H1 (cell line): ENCODE results near the gene TPSAB1. TPM values are rescaled to one million over a fixed set of nuclear protein-coding genes. Genes with fewer than 3 reads are reported as not detected.

Experiments
- CTCF ChIA-PET: fragments of 300-600 bp; sonication (Branson Sonifier 250); formaldehyde crosslinking; loops from one replicate; lab custom pipeline; 2021; ENCODE audit not compliant: partially characterized antibody; lab: Charles Lee
- POLR2A ChIA-PET: fragments of 300-600 bp; sonication (Branson Sonifier 250); formaldehyde crosslinking; loops from one replicate; lab custom pipeline; 2021; ENCODE audit warnings: inconsistent platforms; ENCODE audit not compliant: partially characterized antibody; lab: Charles Lee
- DNase-seq, 2 experiments: peaks; one replicate each; pipeline versions ENCODE4 v3.0.0 to v3.0.0-alpha.2; 2010 to 2022; ENCODE audit warnings: low spot score in 2 of 2, low read depth in 1 of 2, mixed read lengths in 1 of 2
- FAIRE-seq: peaks from 2 replicates; lab custom pipeline; 2011; peaks lifted over from hg19 to GRCh38; lab: Jason Lieb, UNC
- H2AFZ ChIP-seq: 2 replicates; pipeline ENCODE4 v1.8.1; 2012; ENCODE audit warnings: low read length, inconsistent platforms
- H2AK5ac ChIP-seq: 2 replicates; pipeline ENCODE4 v1.6.1; 2013; ENCODE audit warnings: low read depth, low read length
- H2BK120ac ChIP-seq: replicated peaks from 2 replicates; pipeline ENCODE3; 2013; ENCODE audit warnings: low read depth, low read length, inconsistent platforms
- H2BK12ac ChIP-seq: 2 replicates; pipeline ENCODE4 v1.6.1; 2013; ENCODE audit warnings: low read depth, low read length
- H2BK15ac ChIP-seq: 2 replicates; pipeline ENCODE4 v1.6.1; 2013; ENCODE audit warnings: low read length
- H2BK20ac ChIP-seq: 2 replicates; pipeline ENCODE4 v1.6.1; 2013; ENCODE audit warnings: low read length
- H2BK5ac ChIP-seq: 2 replicates; pipeline ENCODE4 v1.6.1; 2013; ENCODE audit warnings: low read depth, low read length
- H3K14ac ChIP-seq: 2 replicates; pipeline ENCODE4 v1.6.1; 2013; ENCODE audit warnings: inconsistent platforms; ENCODE audit not compliant: insufficient read length
- H3K18ac ChIP-seq: 2 replicates; pipeline ENCODE4 v1.6.1; 2013; ENCODE audit warnings: low read length; ENCODE audit errors: extremely low read depth
- H3K23ac ChIP-seq: 2 replicates; pipeline ENCODE4 v1.6.1; 2013; ENCODE audit warnings: inconsistent platforms; ENCODE audit not compliant: insufficient read length
- H3K23me2 ChIP-seq: 2 replicates; pipeline ENCODE4 v1.6.1; 2013; ENCODE audit warnings: low read depth, low read length
- H3K27ac ChIP-seq: 2 replicates; pipeline ENCODE4 v1.6.1; 2011; ENCODE audit warnings: low read depth, low read length, inconsistent platforms
- H3K27me3 ChIP-seq, 4 experiments: replicated peaks in 1 of 4; 1 replicate in 1 of 4; 2 replicates in 3 of 4; pipeline versions ENCODE4 v1.6.1 to v1.8.1; 2011 to 2013; ENCODE audit warnings: low read length in 3 of 4, mild to moderate bottlenecking in 3 of 4, inconsistent platforms in 2 of 4, mixed read lengths in 2 of 4, moderate library complexity in 1 of 4; ENCODE audit not compliant: control insufficient read depth in 3 of 4, insufficient read depth in 3 of 4; ENCODE audit errors: extremely low read depth in 1 of 4
- H3K36me3 ChIP-seq, 4 experiments: 2 replicates each; pipeline versions ENCODE4 v1.6.1 to v1.8.1; 2011 to 2013; ENCODE audit warnings: mild to moderate bottlenecking in 4 of 4, low read length in 3 of 4, moderate library complexity in 2 of 4, control low read depth in 1 of 4, inconsistent platforms in 1 of 4; ENCODE audit not compliant: insufficient read depth in 4 of 4, control insufficient read depth in 2 of 4
- H3K4ac ChIP-seq: replicated peaks from 2 replicates; pipeline ENCODE3; 2013; ENCODE audit warnings: low read length, low read depth, mixed read lengths, inconsistent platforms; ENCODE audit not compliant: insufficient read length
- H3K4me1 ChIP-seq, 4 experiments: replicated peaks in 1 of 4; 1 replicate in 1 of 4; 2 replicates in 3 of 4; pipeline versions ENCODE4 v1.6.1 to v1.8.1; 2011 to 2013; ENCODE audit warnings: low read length in 3 of 4, inconsistent platforms in 2 of 4, mixed read lengths in 1 of 4; ENCODE audit not compliant: insufficient read depth in 4 of 4, control insufficient read depth in 3 of 4
- H3K4me2 ChIP-seq, 2 experiments: 2 replicates each; pipeline versions ENCODE4 v1.6.1 to v1.8.1; 2011 to 2013; ENCODE audit warnings: low read depth in 2 of 2, low read length in 2 of 2, control low read depth in 1 of 2, inconsistent platforms in 1 of 2, mild to moderate bottlenecking in 1 of 2; ENCODE audit not compliant: insufficient read depth in 1 of 2
- H3K4me3 ChIP-seq, 4 experiments: fragments of 200-600, 300-600 bp in 1 of 4; sonication (generic), shearing (Covaris generic), sonication (Bioruptor Twin) in 1 of 4; 2 replicates each; pipeline versions ENCODE4 v1.5.1 to v1.8.1; 2011 to 2016; ENCODE audit warnings: low read length in 4 of 4, low read depth in 3 of 4, control low read depth in 2 of 4, inconsistent platforms in 2 of 4, mild to moderate bottlenecking in 2 of 4, mixed read lengths in 1 of 4, moderate library complexity in 1 of 4; ENCODE audit not compliant: insufficient read depth in 2 of 4; ENCODE audit errors: extremely low read depth in 1 of 4
- H3K56ac ChIP-seq: replicated peaks from 2 replicates; pipeline ENCODE3; 2013; ENCODE audit warnings: low read depth, mild to moderate bottlenecking, mixed read lengths, low read length, inconsistent platforms; ENCODE audit not compliant: insufficient read length
- H3K79me1 ChIP-seq: 2 replicates; pipeline ENCODE4 v1.6.1; 2013; ENCODE audit warnings: low read depth, low read length, control low read depth
- H3K79me2 ChIP-seq, 2 experiments: 2 replicates each; pipeline versions ENCODE4 v1.6.1 to v1.8.1; 2012 to 2013; ENCODE audit warnings: low read length in 2 of 2, mild to moderate bottlenecking in 2 of 2, inconsistent platforms in 1 of 2; ENCODE audit not compliant: insufficient read depth in 2 of 2, control insufficient read depth in 1 of 2
- H3K9ac ChIP-seq, 4 experiments: replicated peaks in 1 of 4; 1 replicate in 1 of 4; 2 replicates in 3 of 4; pipeline versions ENCODE4 v1.6.1 to v1.8.1; 2011 to 2013; ENCODE audit warnings: low read depth in 3 of 4, low read length in 3 of 4, control low read depth in 2 of 4, mild to moderate bottlenecking in 2 of 4, moderate library complexity in 2 of 4, inconsistent platforms in 1 of 4; ENCODE audit errors: extremely low read depth in 1 of 4
- H3K9me3 ChIP-seq, 2 experiments: 2 replicates each; pipeline versions ENCODE4 v1.6.1 to v1.8.1; 2012 to 2013; ENCODE audit warnings: mild to moderate bottlenecking in 2 of 2, moderate library complexity in 2 of 2, control low read depth in 1 of 2, inconsistent platforms in 1 of 2, low read depth in 1 of 2, low read length in 1 of 2, mixed read lengths in 1 of 2; ENCODE audit not compliant: insufficient read depth in 2 of 2
- H4K20me1 ChIP-seq, 2 experiments: replicated peaks in 1 of 2; 2 replicates each; pipeline versions ENCODE3 to v1.8.1; 2011 to 2013; ENCODE audit warnings: inconsistent platforms in 2 of 2, low read length in 2 of 2, mild to moderate bottlenecking in 1 of 2; ENCODE audit not compliant: insufficient read depth in 2 of 2, control insufficient read depth in 1 of 2
- H4K5ac ChIP-seq: 2 replicates; pipeline ENCODE4 v1.6.1; 2013; ENCODE audit warnings: low read length, low read depth, mixed read lengths, inconsistent platforms; ENCODE audit not compliant: insufficient read length
- H4K8ac ChIP-seq: 2 replicates; pipeline ENCODE4 v1.8.0; 2013; ENCODE audit warnings: mild to moderate bottlenecking, moderate library complexity, low read length, inconsistent platforms; ENCODE audit not compliant: insufficient read depth; ENCODE audit errors: extremely low read depth
- H4K91ac ChIP-seq: replicated peaks from 2 replicates; pipeline ENCODE3; 2013; ENCODE audit warnings: low read length, mixed read lengths, inconsistent platforms; ENCODE audit not compliant: insufficient read length
- CBX5 ChIP-seq: fragments of 300-800, 300-1000 bp; sonication (generic); IDR thresholded peaks from 2 replicates; pipeline ENCODE4 v1.7.1; 2016; ENCODE audit warnings: antibody characterized with exemption, low read length, low read depth
- MAFK ChIP-seq: IDR thresholded peaks from 2 replicates; pipeline ENCODE4 v1.6.1; 2012; ENCODE audit warnings: low read depth, mild to moderate bottlenecking, improper control_type of control experiment, low read length
- WGBS, 2 experiments: shearing (Covaris generic) in 1 of 2; methylation state at CpG; one replicate each; pipeline versions ENCODE4 v1.1.6 to v1.1.7; 2013 to 2015; ENCODE audit warnings: low lambda C conversion rate in 2 of 2, mixed read lengths in 2 of 2, inconsistent platforms in 1 of 2, low coverage in 1 of 2, missing lambda C conversion rate in 1 of 2; ENCODE audit not compliant: insufficient replicate concordance in 2 of 2, insufficient coverage in 1 of 2, insufficient read length in 1 of 2; ENCODE audit errors: extremely low coverage in 1 of 2, missing lambda C conversion rate in 1 of 2; 5-methylcytosine and 5-hydroxymethylcytosine counted together
- polyA plus RNA-seq, 7 experiments: library from polyadenylated mRNA; depleted of rRNA in 3 of 7; stranded (reverse) in 5 of 7; unstranded in 2 of 7; fragments of >200 nt in 5 of 7; fragments of 200-250 nt in 2 of 7; gene quantifications; 1 replicate in 5 of 7; 2 replicates in 1 of 7; 4 replicates in 1 of 7; pipeline versions ENCODE4 v1.2.1 to v1.2.3, GENCODE V29; 2011 to 2013; ENCODE audit warnings: missing spikeins in 2 of 7, mixed read lengths in 2 of 7
- total RNA-seq: library from RNA; stranded (reverse); fragmentation: NEBNext Ultra II Directional; extraction: Animal tissue kit (Norgen Biotek cat#: 25700); gene quantifications from 2 replicates; pipeline ENCODE4 v1.2.1, GENCODE V29; 2021

Gene TPSAB1
- total and polyA plus RNA-seq, 2 of the 8 experiments (the other 6 are each of a cell fraction or from before 2014, with no cell fraction given): 0.09 TPM; not detected in 1

DNA sequence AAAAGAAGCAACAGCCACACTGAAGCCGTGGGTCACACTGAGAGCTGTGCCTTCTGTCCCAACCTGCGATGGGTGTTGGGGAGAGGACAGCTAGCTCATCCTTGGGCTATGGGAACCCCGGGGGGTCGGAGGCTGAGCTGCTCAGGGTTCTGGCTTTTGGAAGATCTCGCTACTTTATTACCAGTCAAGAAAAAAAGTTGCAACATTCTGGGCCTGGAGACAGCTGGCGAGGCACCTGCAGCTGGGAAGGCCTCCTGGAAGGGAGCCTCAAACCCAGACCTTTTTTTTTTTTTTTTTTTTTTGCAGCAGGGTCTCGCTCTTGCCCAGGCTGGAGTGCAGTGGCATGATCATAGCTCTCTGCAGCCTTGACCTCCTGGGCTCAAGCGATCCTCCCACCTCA lies 40.3 kb downstream of the TPSAB1 start:
- Histone ChIP-seq H3K9ac (no peak overlapping the region), H3K23ac (no peak overlapping the region), H3K4me1 (peaks cover 0 to 19% (median 14%) of the 10 kb centered on the region in 4 experiments; a peak in 6 of 7 replicates), H3K36me3 (no peaks in the 10 kb centered on the region), H3K14ac (no peak overlapping the region), H4K8ac (no peak overlapping the region), H3K79me1 (no peaks in the 10 kb centered on the region), H3K79me2 (no peaks in the 10 kb centered on the region), H2BK120ac (no peak overlapping the region), H2AFZ (no peak overlapping the region), H3K4me3 (no peak overlapping the region), H3K27ac (no peak overlapping the region), H2BK12ac (no peak overlapping the region), H2BK5ac (no peak overlapping the region), H3K18ac (no peak overlapping the region), H3K4me2 (no peak overlapping the region), H4K20me1 (no peaks in the 10 kb centered on the region), H4K91ac (no peak overlapping the region), H3K27me3 (0 out of 7 replicates have a peak, but pooled peaks cover 0 to 2% (median 0%) of the 10 kb centered on the region in 4 experiments), H2BK15ac (no peak overlapping the region), H4K5ac (no peak overlapping the region), H3K56ac (no peak overlapping the region), H3K4ac (no peak overlapping the region), H3K23me2 (no peaks in the 10 kb centered on the region), H2AK5ac (no peak overlapping the region), H3K9me3 (no peaks in the 10 kb centered on the region), H2BK20ac (no peak overlapping the region)
- DNase-seq (no peak), FAIRE-seq (no peak)
- POLR2A ChIA-PET: interaction anchor here (0.8 kb wide), 1 partner anchor 65 kb away, joined by 4 read pairs; no protein-coding TSS in a partner anchor
- CTCF ChIA-PET: interaction anchor here (0.8 to 1.3 kb wide), 5 partner anchors 9 to 178 kb away, joined by 3 to 4 read pairs (median 3); no protein-coding TSS in a partner anchor
- 83% methylated on average over 5 of the region's 8 CpGs; no CpG with 5 or more reads in 1 of the 2 experiments for WGBS, 2 experiments
- TF ChIP-seq MAFK (no peak), CBX5 (no peak)
